HEK293T (cell line): ENCODE measurements around the gene RAB40B.

Experiments
- CTCF ChIA-PET: fragments of 350-600 bp; formaldehyde crosslinking; extraction: SDS; loops from one replicate; lab custom pipeline; 2021; ENCODE audit warnings: antibody characterized with exemption, inconsistent platforms; lab: Yijun Ruan, JAX
- POLR2A ChIA-PET: fragments of 350-600 bp; formaldehyde crosslinking; extraction: SDS; loops from one replicate; lab custom pipeline; 2020; ENCODE audit warnings: antibody characterized with exemption, inconsistent platforms; lab: Yijun Ruan, JAX
- DNase-seq: peaks from one replicate; pipeline ENCODE4 v3.0.0; 2012; ENCODE audit warnings: mixed read lengths; ENCODE audit errors: extremely low spot score
- ARNT ChIP-seq: fragments of 450-650 bp; IDR thresholded peaks from 2 replicates; pipeline ENCODE4 v1.6.1; 2017; ENCODE audit warnings: mild to moderate bottlenecking
- BHLHE40 ChIP-seq: fragments of 450-650 bp; IDR thresholded peaks from 2 replicates; pipeline ENCODE4 v1.6.1; 2016; ENCODE audit warnings: mild to moderate bottlenecking, moderate library complexity, borderline replicate concordance
- CTBP1 ChIP-seq: fragments of 450-650 bp; IDR thresholded peaks from 2 replicates; pipeline ENCODE4 v1.6.1; 2016; ENCODE audit warnings: borderline replicate concordance
- ELF4 ChIP-seq: fragments of 450-650 bp; IDR thresholded peaks from 2 replicates; pipeline ENCODE4 v1.6.1; 2017; ENCODE audit warnings: antibody characterized with exemption
- FOXA1 ChIP-seq: fragments of 450-650 bp; IDR thresholded peaks from 2 replicates; pipeline ENCODE4 v1.6.1; 2016; ENCODE audit warnings: mild to moderate bottlenecking
- FOXK2 ChIP-seq: fragments of 450-650 bp; IDR thresholded peaks from 2 replicates; pipeline ENCODE4 v1.6.1; 2016; ENCODE audit warnings: mild to moderate bottlenecking
- FOXM1 ChIP-seq: fragments of 450-650 bp; IDR thresholded peaks from 2 replicates; pipeline ENCODE4 v1.6.1; 2017; ENCODE audit warnings: mild to moderate bottlenecking, borderline replicate concordance
- HDGF ChIP-seq: fragments of 450-650 bp; IDR thresholded peaks from 2 replicates; pipeline ENCODE4 v1.6.1; 2017; ENCODE audit warnings: antibody characterized with exemption, borderline replicate concordance
- L3MBTL2 ChIP-seq: fragments of 450-650 bp; conservative IDR thresholded peaks from 2 replicates; pipeline ENCODE4 v1.6.1; 2016; ENCODE audit warnings: mild to moderate bottlenecking
- LEF1 ChIP-seq: fragments of 450-650 bp; IDR thresholded peaks from 2 replicates; pipeline ENCODE4 v1.6.1; 2017; ENCODE audit warnings: mild to moderate bottlenecking, borderline replicate concordance
- NFRKB ChIP-seq: fragments of 450-650 bp; IDR thresholded peaks from 2 replicates; pipeline ENCODE4 v1.6.1; 2016; ENCODE audit warnings: mild to moderate bottlenecking, moderate library complexity
- PKNOX1 ChIP-seq: fragments of 450-650 bp; IDR thresholded peaks from 2 replicates; pipeline ENCODE4 v1.6.1; 2016
- SP1 ChIP-seq: fragments of 450-650 bp; IDR thresholded peaks from 2 replicates; pipeline ENCODE4 v1.6.1; 2017
- SUZ12 ChIP-seq: fragments of 450-650 bp; IDR thresholded peaks from 2 replicates; pipeline ENCODE4 v1.6.1; 2016; ENCODE audit warnings: mild to moderate bottlenecking
- TARDBP ChIP-seq: fragments of 450-650 bp; IDR thresholded peaks from 2 replicates; pipeline ENCODE4 v1.6.1; 2016
- ZNF384 ChIP-seq: fragments of 450-650 bp; IDR thresholded peaks from 2 replicates; pipeline ENCODE4 v1.6.1; 2016

RAB40B gene

DNA sequence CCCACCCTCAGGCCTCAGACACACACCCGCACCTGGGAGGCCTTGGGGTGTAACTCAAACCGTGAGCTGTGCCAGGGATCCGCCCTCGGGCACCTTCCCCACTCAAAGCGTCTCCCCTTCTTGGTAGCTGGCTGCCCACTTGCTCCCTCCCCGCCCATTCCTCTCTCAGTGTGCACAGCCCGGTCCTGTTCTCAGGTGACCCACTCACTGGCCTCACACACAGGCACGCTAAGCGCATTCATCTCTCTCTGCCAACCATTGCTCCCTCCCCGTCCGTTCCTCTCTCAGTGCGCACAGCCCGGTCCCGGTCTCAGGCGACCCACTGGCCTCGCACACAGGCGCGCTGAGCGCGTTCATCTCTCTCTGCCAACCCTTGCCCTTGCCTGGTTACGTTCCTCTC is 71.1 kb downstream of the RAB40B start:
- CTCF ChIA-PET: no interaction called here
- DNase-seq: no peak
- POLR2A ChIA-PET: no interaction called here
- TF ChIP-seq TARDBP (no peak), PKNOX1 (no peak), ARNT (no peak), FOXM1 (no peak), BHLHE40 (no peak), CTBP1 (no peak), L3MBTL2 (no peak), ELF4 (no peak), HDGF (no peak)

DNA sequence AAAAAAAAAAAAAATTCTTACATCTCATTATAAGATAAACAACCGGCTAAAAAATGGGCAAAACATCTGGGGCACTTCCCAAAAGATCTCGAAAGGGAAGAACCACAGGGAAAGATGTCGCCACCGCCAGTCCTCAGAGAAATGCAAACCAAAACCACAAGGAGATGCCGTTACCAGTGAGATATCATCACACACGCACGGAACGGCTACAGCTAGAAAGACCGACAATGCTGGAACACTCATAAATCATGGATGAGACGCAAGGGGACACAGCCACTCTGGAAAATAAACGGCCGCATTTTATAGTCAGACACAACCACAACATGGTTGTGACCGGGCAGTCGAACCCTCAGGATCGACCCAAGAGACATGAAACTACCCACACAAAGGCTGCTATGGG is 74.8 kb downstream of the RAB40B start:
- ChIA-PET CTCF (no interaction called here), POLR2A (no interaction called here)
- DNase-seq: no peak
- TF ChIP-seq ZNF384 (no peak), CTBP1 (no peak), PKNOX1 (no peak), FOXM1 (no peak), HDGF (no peak), SP1 (no peak), SUZ12 (no peak), ELF4 (no peak), L3MBTL2 (no peak), NFRKB (no peak), LEF1 (no peak), FOXA1 (no peak), ARNT (no peak)

DNA sequence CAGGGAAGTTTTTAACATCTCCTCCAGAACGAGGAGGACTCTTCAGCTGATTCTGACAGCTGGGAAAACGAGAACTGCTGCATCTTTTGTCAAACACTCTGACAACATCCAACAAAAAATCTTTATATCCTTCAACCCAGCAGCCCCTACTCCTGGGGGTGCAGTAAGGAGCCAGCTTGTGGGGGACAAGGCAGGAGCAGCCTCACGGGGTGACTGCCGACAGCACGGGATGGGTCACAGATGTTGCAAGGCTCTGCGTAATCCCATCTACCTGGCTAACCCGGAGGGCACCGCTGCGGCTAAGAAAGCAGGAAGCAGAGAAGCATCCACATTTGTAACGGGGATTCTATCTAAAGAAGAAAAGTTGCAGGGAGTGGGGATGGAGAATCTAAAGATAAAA is 78.9 kb downstream of the RAB40B start:
- no peak for DNase-seq
- POLR2A ChIA-PET: no interaction called here
- CTCF ChIA-PET: interaction anchor here (0.6 kb wide), 1 partner anchor 181 kb away, joined by 3 read pairs; no protein-coding TSS in a partner anchor
- TF ChIP-seq SUZ12: no peak
- TF ChIP-seq TARDBP: no peak
- TF ChIP-seq FOXK2: no peak
- TF ChIP-seq ELF4: no peak
- no peak for TF ChIP-seq L3MBTL2
- TF ChIP-seq FOXA1: no peak
- TF ChIP-seq CTBP1: no peak
- no peak for TF ChIP-seq PKNOX1
- TF ChIP-seq ZNF384: no peak
- no peak for TF ChIP-seq BHLHE40
- TF ChIP-seq LEF1: no peak
- no peak for TF ChIP-seq FOXM1
- no peak for TF ChIP-seq SP1
- TF ChIP-seq HDGF: no peak
- TF ChIP-seq NFRKB: no peak
- TF ChIP-seq ARNT: no peak

DNA sequence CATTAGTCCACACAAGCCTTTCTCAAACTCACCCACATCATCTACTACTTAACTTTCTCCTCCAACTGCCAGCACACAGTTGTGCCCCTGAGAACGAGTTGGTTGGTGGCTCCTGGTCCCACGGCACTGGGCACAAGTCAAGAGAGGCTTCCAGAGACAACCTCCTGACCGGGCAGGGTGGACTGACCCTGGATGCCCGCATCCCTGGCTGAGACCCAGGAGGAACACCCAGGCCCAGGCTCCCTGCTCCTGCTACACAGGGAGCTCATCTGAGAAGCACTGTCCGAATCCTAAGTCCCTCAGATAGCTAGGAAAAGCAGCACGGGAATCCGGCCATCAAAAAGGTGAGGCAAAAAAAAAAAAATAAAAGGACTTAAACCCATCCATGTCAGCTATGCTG is 79.3 kb downstream of the RAB40B start:
- DNase-seq: no peak
- ChIA-PET CTCF (interaction anchor here (0.6 kb wide), 1 partner anchor 181 kb away, joined by 3 read pairs; no protein-coding TSS in a partner anchor), POLR2A (no interaction called here)
- TF ChIP-seq SUZ12 (no peak), PKNOX1 (no peak)

- DNase-seq: no peak
- TF ChIP-seq ZNF384 (no peak), TARDBP (no peak), ELF4 (no peak), FOXK2 (no peak), HDGF (no peak), FOXA1 (no peak), BHLHE40 (no peak), SP1 (no peak), NFRKB (no peak), CTBP1 (no peak), SUZ12 (no peak), FOXM1 (no peak), ARNT (no peak), LEF1 (no peak)
- CTCF ChIA-PET: no interaction called here
- POLR2A ChIA-PET: no interaction called here
Observed at GRCh38 chr17:82616021-82616711, 82.3 kb downstream of the RAB40B start.
